HCT116 (cell line): ENCODE data around the gene KCNIP3.

Experiments used
- CEBPB ChIP-seq: IDR thresholded peaks from 2 replicates; pipeline ENCODE4 v1.6.1; 2012; ENCODE audit warnings: low read depth
- CTCF ChIP-seq, 3 experiments: fragments of 200-600 bp in 1 of 3; sonication (generic) in 1 of 3; IDR thresholded peaks in 2 of 3; conservative IDR thresholded peaks in 1 of 3; 2 replicates each; pipeline ENCODE4 v1.5.1; 2012 to 2017; ENCODE audit warnings: low read depth in 2 of 3, low read length in 2 of 3, antibody characterized with exemption in 1 of 3, borderline replicate concordance in 1 of 3, control low read depth in 1 of 3, mild to moderate bottlenecking in 1 of 3, mixed read lengths in 1 of 3, mixed run types in 1 of 3, moderate library complexity in 1 of 3; ENCODE audit not compliant: insufficient read depth in 1 of 3
- EZH2 ChIP-seq: fragments of 200-600 bp; sonication (generic); IDR thresholded peaks from 2 replicates; pipeline ENCODE4 v1.6.1; 2017; ENCODE audit warnings: antibody characterized with exemption, mixed run types
- EZH2phosphoT487 ChIP-seq: fragments of 200-600 bp; IDR thresholded peaks from 2 replicates; pipeline ENCODE4 v1.6.1; 2018; ENCODE audit warnings: antibody characterized with exemption, borderline replicate concordance
- POLR2A ChIP-seq: IDR thresholded peaks from 2 replicates; pipeline ENCODE4 v1.7.0; 2011; ENCODE audit warnings: borderline replicate concordance; ENCODE audit not compliant: insufficient read depth, insufficient read length; ENCODE audit errors: extremely low read depth
- RAD21 ChIP-seq: IDR thresholded peaks from 2 replicates; pipeline ENCODE4 v1.6.1; 2012; ENCODE audit warnings: low read depth, mild to moderate bottlenecking
- REST ChIP-seq: IDR thresholded peaks from 2 replicates; pipeline ENCODE4 v1.6.1; 2012; ENCODE audit warnings: low read depth
- SP1 ChIP-seq: IDR thresholded peaks from 2 replicates; pipeline ENCODE4 v1.6.1; 2012; ENCODE audit warnings: low read depth
- SRF ChIP-seq: IDR thresholded peaks from 2 replicates; pipeline ENCODE4 v1.6.1; 2012; ENCODE audit warnings: low read depth
- YY1 ChIP-seq: IDR thresholded peaks from 2 replicates; pipeline ENCODE4 v1.6.1; 2011; ENCODE audit warnings: low read length, low read depth, moderate library complexity, mild to moderate bottlenecking; ENCODE audit not compliant: insufficient replicate concordance; ENCODE audit errors: extremely low read depth
- ZFX ChIP-seq: fragments of 450-650 bp; IDR thresholded peaks from 2 replicates; pipeline ENCODE4 v1.6.1; 2017
- ZNF274 ChIP-seq: fragments of 200-500 bp; sonication (Bioruptor generic); IDR thresholded peaks from 2 replicates; pipeline ENCODE4 v1.6.1; 2014; ENCODE audit warnings: mild to moderate bottlenecking, low read depth, low read length, inconsistent platforms

DNA sequence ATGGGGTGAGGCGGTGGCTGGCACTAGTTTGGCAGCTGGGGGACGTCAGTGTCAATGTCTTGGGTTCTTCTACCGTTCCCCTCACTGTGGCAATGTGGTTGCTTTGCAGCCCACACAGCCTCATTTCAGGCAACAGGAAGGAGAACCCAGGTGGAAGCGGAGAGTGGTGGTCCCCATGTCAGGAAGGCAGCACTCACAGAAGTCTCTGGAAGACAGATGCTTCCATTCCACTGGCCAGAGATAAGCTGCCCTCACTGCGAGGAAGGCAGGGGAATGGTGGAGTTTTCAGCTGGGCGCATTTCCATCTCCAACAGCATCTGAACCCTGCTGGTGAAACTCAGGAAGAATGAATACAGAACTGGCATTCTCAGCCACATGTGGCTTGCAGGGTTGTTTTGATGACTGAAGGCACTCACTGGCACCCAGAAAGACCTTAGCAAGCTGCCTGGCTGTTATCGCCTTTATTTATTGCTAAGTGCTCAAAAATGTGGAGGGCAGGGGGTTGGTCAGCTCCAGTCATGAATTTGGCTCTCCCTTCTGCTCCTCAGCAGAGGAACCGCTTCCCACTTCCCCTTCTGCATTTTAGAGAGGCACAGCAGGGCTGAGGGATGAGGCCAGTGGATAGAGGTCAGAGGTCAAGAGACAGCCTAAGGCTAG, 19.4 kb downstream of the KCNIP3 start:
- TF ChIP-seq CTCF (IDR thresholded peaks at IDR 0.05 in 2 of 3, conservative IDR thresholded peaks at IDR 0.05 in 1 of 3; ENCODE audit: borderline replicate concordance in 1 of 3, insufficient read depth in 1 of 3, low read depth in 2 of 3, low read length in 2 of 3) (no peak), REST (no peak), POLR2A (no peak), ZFX (no peak), EZH2 (no peak), SP1 (no peak), EZH2phosphoT487 (no peak), RAD21 (no peak), ZNF274 (no peak), SRF (no peak), CEBPB (no peak), YY1 (no peak)
